HG03469 (cell line): ENCODE data around the gene ADAMTS14.

Experiments used
- ATAC-seq: cut with Tn5 transposase; IDR thresholded peaks from one replicate; pipeline ENCODE4 v1.9.1; 2021; ENCODE audit warnings: mild to moderate bottlenecking, moderate library complexity, moderate number of reproducible peaks; ENCODE audit not compliant: unreplicated experiment

The ADAMTS14 gene

GRCh38 chr10:70748305-70748704 is 76.0 kb downstream of the ADAMTS14 start:
- no peak for ATAC-seq

- ATAC-seq: no peak
Measured at GRCh38 chr10:70748801-70749573, 76.7 kb downstream of the ADAMTS14 start.

- no peak for ATAC-seq
Measured at GRCh38 chr10:70749756-70750155, 77.5 kb downstream of the ADAMTS14 start.

GRCh38 chr10:70750156-70750703 is 77.9 kb downstream of the ADAMTS14 start:
- ATAC-seq: no peak

GRCh38 chr10:70751356-70751755 is 79.0 kb downstream of the ADAMTS14 start:
- no peak for ATAC-seq

GRCh38 chr10:70751991-70752390 is 79.7 kb downstream of the ADAMTS14 start:
- no peak for ATAC-seq

GRCh38 chr10:70752571-70752970 is 80.3 kb downstream of the ADAMTS14 start:
- no peak for ATAC-seq

- no peak for ATAC-seq
Measured at GRCh38 chr10:70753026-70753663, 80.8 kb downstream of the ADAMTS14 start.

- no peak for ATAC-seq
Measured at GRCh38 chr10:70753841-70754621, 81.7 kb downstream of the ADAMTS14 start.

- ATAC-seq: no peak
Measured at GRCh38 chr10:70756700-70757360, 84.5 kb downstream of the ADAMTS14 start.

GRCh38 chr10:70757856-70758255 is 85.5 kb downstream of the ADAMTS14 start:
- no peak for ATAC-seq

- no peak for ATAC-seq
Measured at GRCh38 chr10:70758757-70759514, 86.6 kb downstream of the ADAMTS14 start.

- ATAC-seq: no peak
Measured at GRCh38 chr10:70759781-70760180, 87.5 kb downstream of the ADAMTS14 start.

GRCh38 chr10:70760271-70760787 is 88.0 kb downstream of the ADAMTS14 start:
- ATAC-seq: no peak

GRCh38 chr10:70761031-70761601 is 88.8 kb downstream of the ADAMTS14 start:
- ATAC-seq: no peak

- no peak for ATAC-seq
Measured at GRCh38 chr10:70761727-70762350, 89.5 kb downstream of the ADAMTS14 start.

GRCh38 chr10:70762441-70763175 is 90.3 kb downstream of the ADAMTS14 start:
- no peak for ATAC-seq

GRCh38 chr10:70763567-70763966 is 91.3 kb downstream of the ADAMTS14 start:
- ATAC-seq: no peak
